Left renal cortex interstitium (tissue), 4 donors: ENCODE measurements around the gene TTC8. TPM values are rescaled to one million over a fixed set of nuclear protein-coding genes. Genes with fewer than 3 reads are reported as not detected.
A peak's percentile ranks its signal among the peaks of the same experiment; 100 is the strongest.

Experiments used
- DNase-seq, 4 donors: peaks; one replicate each; pipeline ENCODE4 v3.0.0-alpha.2; 2013; ENCODE audit warnings: low read depth in 4 of 4, low spot score in 2 of 4, missing footprints in 1 of 4
- polyA plus RNA-seq, 4 donors: library from polyadenylated mRNA; unstranded; fragments of 120-200 nt; gene quantifications; one replicate each; pipeline ENCODE4 v1.2.1, GENCODE V29; 2013; ENCODE audit not compliant: insufficient read length in 4 of 4

The TTC8 gene
- polyA plus RNA-seq, 4 donors: 30.6 to 46.5 (median 37.0) TPM

GRCh38 chr14:88863167-88863566, 38.7 kb downstream of the TTC8 start:
- no peak for DNase-seq

GRCh38 chr14:88864198-88864597, 39.7 kb downstream of the TTC8 start:
- no peak for DNase-seq

- no peak for DNase-seq
Observed at GRCh38 chr14:88866305-88866704, 41.9 kb downstream of the TTC8 start.

- peak in 3 of 4 donors; percentile 3 to 6 (median 6) for DNase-seq
Observed at GRCh38 chr14:88868558-88869159, 44.2 kb downstream of the TTC8 start.

- no peak for DNase-seq
Observed at GRCh38 chr14:88870777-88871176, 46.3 kb downstream of the TTC8 start.

GRCh38 chr14:88871429-88871828, 47.0 kb downstream of the TTC8 start:
- DNase-seq: no peak

- no peak for DNase-seq
Observed at GRCh38 chr14:88872976-88873375, 48.5 kb downstream of the TTC8 start.

- no peak for DNase-seq
Observed at GRCh38 chr14:88877192-88877591, 52.7 kb downstream of the TTC8 start.

GRCh38 chr14:88879022-88879421, 54.6 kb downstream of the TTC8 start:
- no peak for DNase-seq

- no peak for DNase-seq
Observed at GRCh38 chr14:88882236-88882635, 57.8 kb downstream of the TTC8 start.

GRCh38 chr14:88895116-88895515, 70.7 kb downstream of the TTC8 start:
- DNase-seq: no peak

GRCh38 chr14:88901189-88901588, 76.7 kb downstream of the TTC8 start:
- DNase-seq: no peak

- DNase-seq: no peak
Observed at GRCh38 chr14:88901991-88902390, 77.5 kb downstream of the TTC8 start.

GRCh38 chr14:88902850-88903249, 78.4 kb downstream of the TTC8 start:
- DNase-seq: no peak

GRCh38 chr14:88904206-88904647, 79.8 kb downstream of the TTC8 start:
- DNase-seq: no peak

- no peak for DNase-seq
Observed at GRCh38 chr14:88904864-88905263, 80.4 kb downstream of the TTC8 start.

GRCh38 chr14:88908216-88908615, 83.8 kb downstream of the TTC8 start:
- no peak for DNase-seq

- DNase-seq: no peak
Observed at GRCh38 chr14:88910386-88910785, 85.9 kb downstream of the TTC8 start.

GRCh38 chr14:88911809-88912208, 87.4 kb downstream of the TTC8 start:
- DNase-seq: no peak

GRCh38 chr14:88914956-88915355, 90.5 kb downstream of the TTC8 start:
- DNase-seq: no peak

- no peak for DNase-seq
Observed at GRCh38 chr14:88919502-88919901, 95.1 kb downstream of the TTC8 start.
